Measurements from ENCODE around the gene CEP55.

Gene CEP55

DNA sequence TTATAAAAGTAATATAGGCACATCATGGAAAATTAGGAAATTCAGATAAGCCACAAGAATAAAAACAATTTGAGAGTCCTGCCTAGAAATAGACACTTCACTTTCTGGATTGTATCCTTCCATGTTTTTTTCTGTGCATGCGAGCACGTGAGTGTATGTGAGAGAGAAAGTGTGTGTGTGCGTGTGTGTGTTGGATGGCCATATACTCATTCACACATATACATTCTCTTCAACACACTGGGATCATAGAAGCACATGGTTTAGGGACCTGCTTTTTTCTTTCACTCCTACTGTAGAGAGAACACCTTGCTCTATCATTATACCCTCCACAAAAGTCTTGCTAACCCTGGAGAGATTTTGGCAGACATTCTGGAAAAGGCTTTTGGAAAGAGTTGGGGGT lies 77.5 kb downstream of the CEP55 start:
- FAIRE-seq: no peak
- TF ChIP-seq, protein P1, sequence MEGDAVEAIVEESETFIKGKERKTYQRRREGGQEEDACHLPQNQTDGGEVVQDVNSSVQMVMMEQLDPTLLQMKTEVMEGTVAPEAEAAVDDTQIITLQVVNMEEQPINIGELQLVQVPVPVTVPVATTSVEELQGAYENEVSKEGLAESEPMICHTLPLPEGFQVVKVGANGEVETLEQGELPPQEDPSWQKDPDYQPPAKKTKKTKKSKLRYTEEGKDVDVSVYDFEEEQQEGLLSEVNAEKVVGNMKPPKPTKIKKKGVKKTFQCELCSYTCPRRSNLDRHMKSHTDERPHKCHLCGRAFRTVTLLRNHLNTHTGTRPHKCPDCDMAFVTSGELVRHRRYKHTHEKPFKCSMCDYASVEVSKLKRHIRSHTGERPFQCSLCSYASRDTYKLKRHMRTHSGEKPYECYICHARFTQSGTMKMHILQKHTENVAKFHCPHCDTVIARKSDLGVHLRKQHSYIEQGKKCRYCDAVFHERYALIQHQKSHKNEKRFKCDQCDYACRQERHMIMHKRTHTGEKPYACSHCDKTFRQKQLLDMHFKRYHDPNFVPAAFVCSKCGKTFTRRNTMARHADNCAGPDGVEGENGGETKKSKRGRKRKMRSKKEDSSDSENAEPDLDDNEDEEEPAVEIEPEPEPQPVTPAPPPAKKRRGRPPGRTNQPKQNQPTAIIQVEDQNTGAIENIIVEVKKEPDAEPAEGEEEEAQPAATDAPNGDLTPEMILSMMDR (IDR thresholded peaks at IDR 0.05; ENCODE audit: insufficient read depth, missing control alignments): no peak
- DNase-seq (ENCODE audit: insufficient read length, low spot score): no peak

DNA sequence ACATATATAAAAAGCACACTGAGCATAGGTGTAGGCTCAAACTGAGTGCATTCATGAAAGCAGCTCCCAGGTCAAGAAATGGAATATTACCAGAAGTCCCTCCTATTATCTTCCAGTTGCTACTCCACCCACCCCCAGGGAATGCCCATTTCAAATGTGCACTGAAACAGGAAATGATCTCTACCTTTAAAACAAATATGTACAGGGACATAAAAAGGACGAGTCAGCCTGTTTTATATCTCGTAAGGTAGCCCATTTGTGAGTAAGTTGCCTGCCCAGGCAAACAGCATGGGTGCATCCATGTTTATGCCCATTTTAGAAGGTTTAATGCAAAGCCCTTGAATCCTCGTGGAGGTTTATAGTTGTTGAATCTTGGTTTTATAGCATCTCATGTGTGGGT lies 80.5 kb downstream of the CEP55 start:
- DNase-seq (ENCODE audit: insufficient read length, low spot score): no peak
- no peak for FAIRE-seq
- TF ChIP-seq, protein P1 (IDR thresholded peaks at IDR 0.05; ENCODE audit: insufficient read depth, missing control alignments): no peak

DNA sequence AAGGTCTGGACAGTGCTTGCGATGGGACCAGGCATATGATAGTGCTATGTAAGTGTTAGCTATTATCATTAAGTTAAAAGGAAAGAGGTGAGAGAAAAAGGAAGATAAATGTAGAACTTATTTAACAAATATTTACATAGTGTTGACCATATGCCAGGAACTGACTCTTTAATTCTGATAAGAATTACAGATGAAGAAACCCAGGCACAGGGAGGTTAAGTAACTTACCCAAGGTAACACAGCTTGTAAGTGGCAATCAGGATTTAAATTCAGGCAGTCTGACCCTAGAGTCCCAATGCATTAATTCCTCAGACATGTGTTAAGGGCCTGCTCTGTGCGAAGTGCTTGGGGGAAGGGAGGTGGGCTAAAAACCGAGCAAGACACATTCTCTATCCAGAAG lies 81.2 kb downstream of the CEP55 start:
- DNase-seq (ENCODE audit: insufficient read length, low spot score): no peak
- no peak for FAIRE-seq
- TF ChIP-seq, protein P1 (IDR thresholded peaks at IDR 0.05; ENCODE audit: insufficient read depth, missing control alignments): no peak
